GM23338 (cell line): ENCODE data around the gene ALDH18A1. TPM values are rescaled to one million over a fixed set of nuclear protein-coding genes. Genes with fewer than 3 reads are reported as not detected.

Source experiments
- ATAC-seq: fragments of 200-7000 bp; cut with Tn5 transposase; 3 replicates; pipeline ENCODE4 v1.9.1; 2020
- DNase-seq: peaks from one replicate; pipeline ENCODE4 v3.0.0-alpha.2; 2015; ENCODE audit warnings: low spot score
- H2AFZ ChIP-seq: fragments of 200-600 bp; sonication (generic); 2 replicates; pipeline ENCODE4 v1.8.0; 2016; ENCODE audit warnings: antibody characterized with exemption, mild to moderate bottlenecking, moderate library complexity
- H3F3A ChIP-seq: fragments of 200-600 bp; sonication (generic); replicated peaks from 2 replicates; pipeline ENCODE4 v1.8.0; 2017; ENCODE audit warnings: antibody characterized with exemption, mixed run types, low read depth
- H3K27ac ChIP-seq: fragments of 200-600 bp; sonication (generic); 2 replicates; pipeline ENCODE4 v1.6.1; 2016; ENCODE audit warnings: low read depth
- H3K27me3 ChIP-seq: fragments of 200-600 bp; sonication (generic); 2 replicates; pipeline ENCODE4 v1.8.0; 2016; ENCODE audit warnings: mild to moderate bottlenecking, mixed run types, moderate library complexity; ENCODE audit not compliant: insufficient read depth
- H3K36me3 ChIP-seq: fragments of 200-600 bp; sonication (generic); 2 replicates; pipeline ENCODE4 v1.8.0; 2016; ENCODE audit warnings: mild to moderate bottlenecking; ENCODE audit not compliant: insufficient read depth
- H3K4me1 ChIP-seq: fragments of 200-600 bp; sonication (generic); 2 replicates; pipeline ENCODE4 v1.8.0; 2016; ENCODE audit warnings: mild to moderate bottlenecking, moderate library complexity; ENCODE audit not compliant: insufficient read depth
- H3K4me2 ChIP-seq: fragments of 200-600 bp; sonication (generic); 2 replicates; pipeline ENCODE4 v1.7.1; 2017; ENCODE audit warnings: mixed run types
- H3K4me3 ChIP-seq: fragments of 200-600 bp; sonication (generic); 2 replicates; pipeline ENCODE4 v1.6.1; 2016; ENCODE audit warnings: mixed run types
- H3K79me2 ChIP-seq: fragments of 200-600 bp; sonication (generic); replicated peaks from 2 replicates; pipeline ENCODE4 v1.8.0; 2017; ENCODE audit warnings: mild to moderate bottlenecking; ENCODE audit not compliant: insufficient read depth
- H3K9me2 ChIP-seq: fragments of 200-600 bp; sonication (generic); 2 replicates; pipeline ENCODE4 v1.8.0; 2017; ENCODE audit not compliant: insufficient read depth
- H4K20me1 ChIP-seq: fragments of 200-600 bp; sonication (generic); replicated peaks from 2 replicates; pipeline ENCODE4 v1.8.0; 2017; ENCODE audit warnings: mild to moderate bottlenecking; ENCODE audit not compliant: insufficient read depth
- H3K27ac Mint-ChIP-seq: 2 replicates; pipeline ENCODE4 v1.8.0; 2020; ENCODE audit warnings: inconsistent platforms, mild to moderate bottlenecking, moderate library complexity, mixed read lengths
- H3K27me3 Mint-ChIP-seq: 3 replicates; pipeline ENCODE4 v1.8.0; 2022; ENCODE audit warnings: low read depth, mild to moderate bottlenecking, moderate library complexity, mixed read lengths, inconsistent platforms; ENCODE audit not compliant: insufficient read depth, poor library complexity
- H3K36me3 Mint-ChIP-seq: 3 replicates; pipeline ENCODE4 v1.8.0; 2021; ENCODE audit warnings: low read depth, mild to moderate bottlenecking, inconsistent platforms, moderate library complexity, mixed read lengths
- H3K4me1 Mint-ChIP-seq: 3 replicates; pipeline ENCODE4 v1.8.0; 2020; ENCODE audit warnings: mild to moderate bottlenecking, inconsistent platforms, mixed read lengths
- H3K4me3 Mint-ChIP-seq: 3 replicates; pipeline ENCODE4 v1.8.0; 2021; ENCODE audit warnings: moderate library complexity, mild to moderate bottlenecking, inconsistent platforms, mixed read lengths
- H3K9me3 Mint-ChIP-seq: 3 replicates; pipeline ENCODE4 v1.8.0; 2020; ENCODE audit warnings: moderate library complexity, mild to moderate bottlenecking, inconsistent platforms, mixed read lengths
- CREB1 ChIP-seq: fragments of 250-450 bp; sonication (Bioruptor Pico); IDR thresholded peaks from 2 replicates; pipeline ENCODE4 v1.5.0; 2020; ENCODE audit warnings: low read depth, mild to moderate bottlenecking, moderate library complexity
- CTCF ChIP-seq, 2 experiments: fragments of 200-600 bp in 1 of 2; sonication (generic) in 1 of 2; conservative IDR thresholded peaks; 2 replicates each; pipeline versions ENCODE4 v1.5.1 to v1.6.1; 2016 to 2017; ENCODE audit warnings: antibody characterized with exemption in 2 of 2, low read depth in 2 of 2, mild to moderate bottlenecking in 2 of 2, moderate library complexity in 1 of 2
- EZH2 ChIP-seq: fragments of 200-600 bp; sonication (generic); IDR thresholded peaks from one replicate; pipeline ENCODE4 v1.8.0; 2017; ENCODE audit warnings: antibody characterized with exemption, mild to moderate bottlenecking, low read depth; ENCODE audit not compliant: unreplicated experiment
- EZH2phosphoT487 ChIP-seq: fragments of 200-600 bp; sonication (generic); IDR thresholded peaks from one replicate; pipeline ENCODE4 v1.8.1; 2018; ENCODE audit warnings: antibody characterized with exemption; ENCODE audit not compliant: unreplicated experiment
- JUNB ChIP-seq: IDR thresholded peaks from one replicate; pipeline ENCODE4 v1.6.1; 2016; ENCODE audit warnings: antibody characterized with exemption; ENCODE audit not compliant: unreplicated experiment
- NANOG ChIP-seq: IDR thresholded peaks from 2 replicates; pipeline ENCODE4 v1.6.1; 2016; ENCODE audit warnings: antibody characterized with exemption, borderline replicate concordance
- POLR2AphosphoS5 ChIP-seq: IDR thresholded peaks from 2 replicates; pipeline ENCODE4 v1.6.1; 2016; ENCODE audit warnings: antibody characterized with exemption, low read depth
- STAT1 ChIP-seq: IDR thresholded peaks from one replicate; pipeline ENCODE4 v1.6.1; 2016; ENCODE audit warnings: antibody characterized with exemption; ENCODE audit not compliant: unreplicated experiment
- ZNF114 ChIP-seq: fragments of 250-450 bp; sonication (Bioruptor Pico); IDR thresholded peaks from 2 replicates; pipeline ENCODE4 v1.5.0; 2020; ENCODE audit warnings: mild to moderate bottlenecking, moderate library complexity
- polyA plus RNA-seq: library from polyadenylated mRNA; unstranded; fragments of >200 nt; fragmentation: Nextera tagmentation; extraction: Ambion mirVana; gene quantifications from 2 replicates; pipeline ENCODE4 v1.2.1, GENCODE V29; 2016
- total RNA-seq: library from RNA; depleted of rRNA; stranded (reverse); fragments of >200 nt; shearing (Covaris generic); gene quantifications from 2 replicates; pipeline ENCODE4 v1.2.3, GENCODE V29; 2014
- TF ChIP-seq, protein P1 (sequence below): IDR thresholded peaks from 2 replicates; pipeline ENCODE4 v1.6.1; 2016; ENCODE audit warnings: antibody characterized with exemption
- TF ChIP-seq, protein P2 (sequence below): IDR thresholded peaks from one replicate; pipeline ENCODE4 v1.6.1; 2018; ENCODE audit warnings: antibody characterized with exemption; ENCODE audit not compliant: unreplicated experiment

Gene ALDH18A1
- total and polyA plus RNA-seq, 2 experiments from 2014 or later: 35.1 to 117 TPM

- TF ChIP-seq NANOG (no peak), CTCF (conservative IDR thresholded peaks at IDR 0.05; ENCODE audit: low read depth in 2 of 2) (no peak), JUNB (no peak), CREB1 (CRISPR knock-in tag) (no peak), EZH2 (no peak), EZH2phosphoT487 (no peak), ZNF114 (CRISPR knock-in tag) (no peak), STAT1 (no peak)
- TF ChIP-seq, protein P1, sequence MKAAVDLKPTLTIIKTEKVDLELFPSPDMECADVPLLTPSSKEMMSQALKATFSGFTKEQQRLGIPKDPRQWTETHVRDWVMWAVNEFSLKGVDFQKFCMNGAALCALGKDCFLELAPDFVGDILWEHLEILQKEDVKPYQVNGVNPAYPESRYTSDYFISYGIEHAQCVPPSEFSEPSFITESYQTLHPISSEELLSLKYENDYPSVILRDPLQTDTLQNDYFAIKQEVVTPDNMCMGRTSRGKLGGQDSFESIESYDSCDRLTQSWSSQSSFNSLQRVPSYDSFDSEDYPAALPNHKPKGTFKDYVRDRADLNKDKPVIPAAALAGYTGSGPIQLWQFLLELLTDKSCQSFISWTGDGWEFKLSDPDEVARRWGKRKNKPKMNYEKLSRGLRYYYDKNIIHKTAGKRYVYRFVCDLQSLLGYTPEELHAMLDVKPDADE: no peak
Observed at GRCh38 chr10:95560278-95561176, 96.0 kb downstream of the ALDH18A1 start (continued).

GRCh38 chr10:95559896-95560277 is 96.6 kb downstream of the ALDH18A1 start:
- no peak overlapping the region for H2AFZ ChIP-seq
- no peak overlapping the region for H3K27ac Mint-ChIP-seq
- H3K4me1 Mint-ChIP-seq: peaks cover 50% of the 10 kb centered on the region
- TF ChIP-seq JUNB: no peak
- TF ChIP-seq POLR2AphosphoS5: no peak; the same call in 1 of the 2 replicates
- TF ChIP-seq NANOG: no peak
- TF ChIP-seq, protein P2, sequence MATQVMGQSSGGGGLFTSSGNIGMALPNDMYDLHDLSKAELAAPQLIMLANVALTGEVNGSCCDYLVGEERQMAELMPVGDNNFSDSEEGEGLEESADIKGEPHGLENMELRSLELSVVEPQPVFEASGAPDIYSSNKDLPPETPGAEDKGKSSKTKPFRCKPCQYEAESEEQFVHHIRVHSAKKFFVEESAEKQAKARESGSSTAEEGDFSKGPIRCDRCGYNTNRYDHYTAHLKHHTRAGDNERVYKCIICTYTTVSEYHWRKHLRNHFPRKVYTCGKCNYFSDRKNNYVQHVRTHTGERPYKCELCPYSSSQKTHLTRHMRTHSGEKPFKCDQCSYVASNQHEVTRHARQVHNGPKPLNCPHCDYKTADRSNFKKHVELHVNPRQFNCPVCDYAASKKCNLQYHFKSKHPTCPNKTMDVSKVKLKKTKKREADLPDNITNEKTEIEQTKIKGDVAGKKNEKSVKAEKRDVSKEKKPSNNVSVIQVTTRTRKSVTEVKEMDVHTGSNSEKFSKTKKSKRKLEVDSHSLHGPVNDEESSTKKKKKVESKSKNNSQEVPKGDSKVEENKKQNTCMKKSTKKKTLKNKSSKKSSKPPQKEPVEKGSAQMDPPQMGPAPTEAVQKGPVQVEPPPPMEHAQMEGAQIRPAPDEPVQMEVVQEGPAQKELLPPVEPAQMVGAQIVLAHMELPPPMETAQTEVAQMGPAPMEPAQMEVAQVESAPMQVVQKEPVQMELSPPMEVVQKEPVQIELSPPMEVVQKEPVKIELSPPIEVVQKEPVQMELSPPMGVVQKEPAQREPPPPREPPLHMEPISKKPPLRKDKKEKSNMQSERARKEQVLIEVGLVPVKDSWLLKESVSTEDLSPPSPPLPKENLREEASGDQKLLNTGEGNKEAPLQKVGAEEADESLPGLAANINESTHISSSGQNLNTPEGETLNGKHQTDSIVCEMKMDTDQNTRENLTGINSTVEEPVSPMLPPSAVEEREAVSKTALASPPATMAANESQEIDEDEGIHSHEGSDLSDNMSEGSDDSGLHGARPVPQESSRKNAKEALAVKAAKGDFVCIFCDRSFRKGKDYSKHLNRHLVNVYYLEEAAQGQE: no peak
- no peak for TF ChIP-seq CREB1 (CRISPR knock-in tag)
- no peak for TF ChIP-seq STAT1
- TF ChIP-seq EZH2phosphoT487: no peak
- TF ChIP-seq, protein P1: no peak
- no peak for TF ChIP-seq ZNF114 (CRISPR knock-in tag)

More at GRCh38 chr10:95559896-95560277, 96.6 kb downstream of the ALDH18A1 start:
- Histone ChIP-seq H3K4me3 (peak overlapping the region; percentile 99), H3K4me1 (peaks cover 51% of the 10 kb centered on the region), H3F3A (peaks cover 14% of the 10 kb centered on the region; the same call in 1 of the 2 replicates), H3K79me2 (peaks cover 43% of the 10 kb centered on the region), H3K27ac (no peak overlapping the region), H3K9me2 (no peaks in the 10 kb centered on the region), H3K36me3 (no peaks in the 10 kb centered on the region), H3K4me2 (peak overlapping the region; percentile 92), H4K20me1 (peaks cover 18% of the 10 kb centered on the region; the same call in 1 of the 2 replicates), H3K27me3 (peaks cover 4% of the 10 kb centered on the region; the same call in 1 of the 2 replicates)
- ATAC-seq (no peak), DNase-seq (no peak)
- Mint-ChIP-seq H3K27me3 (peaks cover 11% of the 10 kb centered on the region), H3K9me3 (no peaks in the 10 kb centered on the region), H3K36me3 (no peaks in the 10 kb centered on the region), H3K4me3 (peak overlapping the region; percentile 97)
